Uterus (tissue), 4 donors: ENCODE results near the gene ERH. TPM values are rescaled to one million over a fixed set of nuclear protein-coding genes. Genes with fewer than 3 reads are reported as not detected.

Experiments used
- DNase-seq, 2 donors: peaks; one replicate each; pipeline ENCODE4 v3.0.0-alpha.2; 2019 to 2020
- H3K27ac ChIP-seq, 2 donors: fragments of 200-600 bp; sonication (generic); 1 replicate in 1 of 2; 2 replicates in 1 of 2; pipeline ENCODE4 v1.5.1; 2016 to 2018
- H3K27me3 ChIP-seq, 2 donors: fragments of 200-600 bp; sonication (generic); one replicate each; pipeline ENCODE4 v1.5.1; 2018 to 2019; ENCODE audit warnings: control low read depth in 1 of 2
- H3K36me3 ChIP-seq, 2 donors: fragments of 200-600 bp; sonication (generic); one replicate each; pipeline ENCODE4 v1.5.1; 2019; ENCODE audit warnings: control low read depth in 1 of 2
- H3K4me1 ChIP-seq, 2 donors: fragments of 200-600 bp; sonication (generic); one replicate each; pipeline ENCODE4 v1.5.1; 2018 to 2019; ENCODE audit warnings: control low read depth in 1 of 2
- H3K4me3 ChIP-seq, 2 donors: fragments of 200-600 bp; sonication (generic); 1 replicate in 1 of 2; 2 replicates in 1 of 2; pipeline ENCODE4 v1.5.1; 2018 to 2019; ENCODE audit warnings: mild to moderate bottlenecking in 1 of 2
- H3K9me3 ChIP-seq, 2 donors: fragments of 200-600 bp; sonication (generic); one replicate each; pipeline ENCODE4 v1.5.1; 2019; ENCODE audit warnings: control low read depth in 1 of 2
- CTCF ChIP-seq, 4 experiments: fragments of 200-600 bp in 2 of 4; fragments of 450-650 bp in 2 of 4; sonication (generic) in 2 of 4; IDR thresholded peaks; one replicate each; pipeline ENCODE4 v1.5.1; 2016 to 2019; ENCODE audit warnings: antibody characterized with exemption in 4 of 4, mild to moderate bottlenecking in 2 of 4, moderate library complexity in 1 of 4
- POLR2A ChIP-seq, 2 donors: fragments of 450-650 bp; IDR thresholded peaks; one replicate each; pipeline ENCODE4 v1.6.1; 2016; ENCODE audit warnings: antibody characterized with exemption in 2 of 2, mild to moderate bottlenecking in 1 of 2, moderate library complexity in 1 of 2
- intact Hi-C: fragments of 100-400 bp; cut with DNase I; formaldehyde crosslinking; loops from one replicate; pipeline ENCODE4 v1.15.1; 2023; ENCODE audit warnings: low total_unique reads
- total RNA-seq, 4 donors: library from RNA; depleted of rRNA in 3 of 4; stranded (reverse); fragments of >200 nt in 3 of 4; gene quantifications; one replicate each; pipeline versions ENCODE4 v1.1.0 to v1.2.4, GENCODE V29; 2014 to 2023
- donor health status: DM: yes; HTN: yes; CAD: no.

The ERH gene
- total RNA-seq, 4 donors from 2014 or later: 8.7 to 226 (median 149) TPM

GRCh38 chr14:69375722-69376121 is 22.4 kb downstream of the ERH start:
- H3K27ac ChIP-seq: no peak overlapping the region
- H3K36me3 ChIP-seq: no peaks in the 10 kb centered on the region

GRCh38 chr14:69375182-69375581 is 22.9 kb downstream of the ERH start:
- no peak overlapping the region for H3K4me3 ChIP-seq
- intact Hi-C loops: no loop called here
- no peaks in the 10 kb centered on the region for H3K36me3 ChIP-seq

More at GRCh38 chr14:69375722-69376121, 22.4 kb downstream of the ERH start:
- Histone ChIP-seq H3K4me1 (no peaks in the 10 kb centered on the region), H3K9me3 (no peaks in the 10 kb centered on the region), H3K27me3 (no peaks in the 10 kb centered on the region), H3K4me3 (no peak overlapping the region)
- TF ChIP-seq CTCF (IDR thresholded peaks at IDR 0.05): no peak
- no peak for TF ChIP-seq POLR2A (IDR thresholded peaks at IDR 0.05)
- intact Hi-C loops: no loop called here
- DNase-seq: no peak

GRCh38 chr14:69374235-69374634 is 23.9 kb downstream of the ERH start:
- no peak for TF ChIP-seq POLR2A (IDR thresholded peaks at IDR 0.05)
- no peak for TF ChIP-seq CTCF (IDR thresholded peaks at IDR 0.05)
- H3K27me3 ChIP-seq: no peaks in the 10 kb centered on the region
- no peak overlapping the region for H3K27ac ChIP-seq
- H3K9me3 ChIP-seq: no peaks in the 10 kb centered on the region
- intact Hi-C loops: no loop called here
- no peaks in the 10 kb centered on the region for H3K36me3 ChIP-seq
- no peak overlapping the region for H3K4me3 ChIP-seq
- DNase-seq: no peak
- H3K4me1 ChIP-seq: no peaks in the 10 kb centered on the region

More at GRCh38 chr14:69375182-69375581, 22.9 kb downstream of the ERH start:
- Histone ChIP-seq H3K4me1 (no peaks in the 10 kb centered on the region), H3K27me3 (no peaks in the 10 kb centered on the region), H3K27ac (no peak overlapping the region), H3K9me3 (no peaks in the 10 kb centered on the region)
- no peak for DNase-seq
- no peak for TF ChIP-seq POLR2A (IDR thresholded peaks at IDR 0.05)
- TF ChIP-seq CTCF (IDR thresholded peaks at IDR 0.05): no peak

GRCh38 chr14:69373104-69373503 is 25.0 kb downstream of the ERH start:
- TF ChIP-seq CTCF (IDR thresholded peaks at IDR 0.05) (no peak), POLR2A (IDR thresholded peaks at IDR 0.05) (no peak)
- H3K36me3 ChIP-seq: no peaks in the 10 kb centered on the region
- H3K9me3 ChIP-seq: no peaks in the 10 kb centered on the region
- no peaks in the 10 kb centered on the region for H3K27me3 ChIP-seq
- no peak for DNase-seq
- intact Hi-C loops: no loop called here
- no peak overlapping the region for H3K4me3 ChIP-seq
- H3K4me1 ChIP-seq: no peaks in the 10 kb centered on the region
- H3K27ac ChIP-seq: no peak overlapping the region

- H3K4me3 ChIP-seq: no peak overlapping the region
- H3K9me3 ChIP-seq: no peaks in the 10 kb centered on the region
- H3K36me3 ChIP-seq: no peaks in the 10 kb centered on the region
- H3K27me3 ChIP-seq: no peaks in the 10 kb centered on the region
- intact Hi-C loops: no loop called here
- no peak overlapping the region for H3K27ac ChIP-seq
- TF ChIP-seq POLR2A (IDR thresholded peaks at IDR 0.05) (no peak), CTCF (IDR thresholded peaks at IDR 0.05) (no peak)
- no peaks in the 10 kb centered on the region for H3K4me1 ChIP-seq
- no peak for DNase-seq
Measured at GRCh38 chr14:69372146-69372545, 26.0 kb downstream of the ERH start.
